Sigmoid colon (tissue), 4 donors: ENCODE measurements around the gene CNTNAP5.

Experiments used
- EP300 ChIP-seq, 4 donors: sonication (generic); formaldehyde crosslinking; IDR thresholded peaks; one replicate each; pipeline ENCODE4 v1.6.1; 2017; ENCODE audit warnings: antibody characterized with exemption in 4 of 4
- POLR2A ChIP-seq, 2 donors: fragments of 450-650 bp; IDR thresholded peaks; one replicate each; pipeline ENCODE4 v1.6.1; 2016; ENCODE audit warnings: antibody characterized with exemption in 2 of 2, mild to moderate bottlenecking in 2 of 2, moderate library complexity in 2 of 2
- POLR2AphosphoS5 ChIP-seq, 4 donors: sonication (generic); formaldehyde crosslinking; IDR thresholded peaks; one replicate each; pipeline ENCODE4 v1.6.1; 2017; ENCODE audit warnings: antibody characterized with exemption in 4 of 4
- TF ChIP-seq, protein P1 (sequence below), 4 experiments: fragments of 450-650 bp in 3 of 4; fragments of 200-600 bp in 1 of 4; IDR thresholded peaks; one replicate each; pipeline ENCODE4 v1.5.1; 2016 to 2019; ENCODE audit warnings: antibody characterized with exemption in 4 of 4, mild to moderate bottlenecking in 3 of 4, moderate library complexity in 2 of 4

DNA sequence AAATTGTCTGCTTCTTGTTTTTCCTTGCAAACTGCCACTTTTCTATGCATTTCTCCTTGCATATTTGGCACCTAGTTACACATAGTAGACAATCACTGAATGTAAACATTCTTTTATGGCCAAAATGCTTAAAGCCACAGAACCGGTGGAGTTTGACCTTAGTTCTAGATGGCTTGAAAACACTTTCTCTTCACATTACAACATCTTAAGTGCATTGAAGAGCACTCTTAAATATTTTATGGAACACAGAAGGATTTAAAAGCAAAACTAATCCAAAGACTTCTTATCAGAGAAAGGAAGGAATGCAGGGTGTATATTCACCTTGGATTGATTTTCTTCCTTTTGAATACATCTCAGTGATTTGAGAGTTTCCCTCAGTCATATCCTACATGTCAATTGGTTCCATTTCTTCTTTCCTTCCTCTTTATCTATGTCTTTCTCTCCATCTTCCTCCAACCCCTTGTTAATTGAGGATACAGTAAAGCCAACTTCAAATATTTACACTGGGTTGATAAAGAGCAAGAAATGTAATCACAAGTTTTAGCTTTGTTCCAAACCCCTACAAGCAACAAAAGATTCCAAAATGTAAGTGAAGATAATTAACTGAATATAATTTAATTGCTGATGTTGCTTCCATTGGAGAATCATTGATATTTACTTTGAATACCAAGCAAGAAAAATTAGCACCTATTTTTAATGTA, 548.0 kb downstream of the CNTNAP5 start:
- TF ChIP-seq, protein P1, sequence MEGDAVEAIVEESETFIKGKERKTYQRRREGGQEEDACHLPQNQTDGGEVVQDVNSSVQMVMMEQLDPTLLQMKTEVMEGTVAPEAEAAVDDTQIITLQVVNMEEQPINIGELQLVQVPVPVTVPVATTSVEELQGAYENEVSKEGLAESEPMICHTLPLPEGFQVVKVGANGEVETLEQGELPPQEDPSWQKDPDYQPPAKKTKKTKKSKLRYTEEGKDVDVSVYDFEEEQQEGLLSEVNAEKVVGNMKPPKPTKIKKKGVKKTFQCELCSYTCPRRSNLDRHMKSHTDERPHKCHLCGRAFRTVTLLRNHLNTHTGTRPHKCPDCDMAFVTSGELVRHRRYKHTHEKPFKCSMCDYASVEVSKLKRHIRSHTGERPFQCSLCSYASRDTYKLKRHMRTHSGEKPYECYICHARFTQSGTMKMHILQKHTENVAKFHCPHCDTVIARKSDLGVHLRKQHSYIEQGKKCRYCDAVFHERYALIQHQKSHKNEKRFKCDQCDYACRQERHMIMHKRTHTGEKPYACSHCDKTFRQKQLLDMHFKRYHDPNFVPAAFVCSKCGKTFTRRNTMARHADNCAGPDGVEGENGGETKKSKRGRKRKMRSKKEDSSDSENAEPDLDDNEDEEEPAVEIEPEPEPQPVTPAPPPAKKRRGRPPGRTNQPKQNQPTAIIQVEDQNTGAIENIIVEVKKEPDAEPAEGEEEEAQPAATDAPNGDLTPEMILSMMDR (IDR thresholded peaks at IDR 0.05): no peak
- no peak for TF ChIP-seq POLR2AphosphoS5 (IDR thresholded peaks at IDR 0.05)
- no peak for TF ChIP-seq POLR2A (IDR thresholded peaks at IDR 0.05)
- no peak for TF ChIP-seq EP300 (IDR thresholded peaks at IDR 0.05)
